DMS153 treated with DMSO at 0.1 percent for 48 hours (cell line): Measurements from ENCODE around the gene JMJD1C.

Experiments
- DNase-seq: peaks from one replicate; lab custom pipeline; 2025; ENCODE audit not compliant: unreplicated experiment; lab: John Stamatoyannopoulos, UW

JMJD1C gene

GRCh38 chr10:63229161-63229560 lies 236.6 kb downstream of the JMJD1C start:
- DNase-seq, result no peak

GRCh38 chr10:63228237-63228636 lies 237.5 kb downstream of the JMJD1C start:
- DNase-seq, result no peak

GRCh38 chr10:63227207-63227895 lies 238.4 kb downstream of the JMJD1C start:
- no peak for DNase-seq

- DNase-seq, result no peak
Observed at GRCh38 chr10:63224241-63224640, 241.5 kb downstream of the JMJD1C start.

- no peak for DNase-seq
Observed at GRCh38 chr10:63221950-63222349, 243.8 kb downstream of the JMJD1C start.

- no peak for DNase-seq
Observed at GRCh38 chr10:63219749-63220148, 246.0 kb downstream of the JMJD1C start.

- DNase-seq, result peak; percentile 52
Observed at GRCh38 chr10:63217120-63217605, 248.6 kb downstream of the JMJD1C start.

GRCh38 chr10:63214571-63214970 lies 251.2 kb downstream of the JMJD1C start:
- DNase-seq, result no peak

GRCh38 chr10:63213489-63213888 lies 252.3 kb downstream of the JMJD1C start:
- no peak for DNase-seq

- no peak for DNase-seq
Observed at GRCh38 chr10:63210611-63211196, 255.1 kb downstream of the JMJD1C start.

- no peak for DNase-seq
Observed at GRCh38 chr10:63209705-63210104, 256.1 kb downstream of the JMJD1C start.

- DNase-seq, result no peak
Observed at GRCh38 chr10:63208986-63209385, 256.8 kb downstream of the JMJD1C start.

- no peak for DNase-seq
Observed at GRCh38 chr10:63206997-63207811, 258.6 kb downstream of the JMJD1C start.

GRCh38 chr10:63206576-63206975 lies 259.2 kb downstream of the JMJD1C start:
- DNase-seq, result no peak

GRCh38 chr10:63205421-63205820 lies 260.4 kb downstream of the JMJD1C start:
- no peak for DNase-seq

- DNase-seq, result no peak
Observed at GRCh38 chr10:63204667-63205391, 260.9 kb downstream of the JMJD1C start.

GRCh38 chr10:63201118-63201517 lies 264.7 kb downstream of the JMJD1C start:
- DNase-seq, result no peak

- DNase-seq, result no peak
Observed at GRCh38 chr10:63200431-63200830, 265.3 kb downstream of the JMJD1C start.

- DNase-seq, result no peak
Observed at GRCh38 chr10:63199716-63200115, 266.1 kb downstream of the JMJD1C start.

- DNase-seq, result no peak
Observed at GRCh38 chr10:63197344-63198092, 268.3 kb downstream of the JMJD1C start.

- DNase-seq, result no peak
Observed at GRCh38 chr10:63192826-63193225, 273.0 kb downstream of the JMJD1C start.
